Bone marrow (tissue), 2 donors: ENCODE measurements around the gene GRHL3.
"Not testable (repeated sequence)": the region's sequence is repeated elsewhere in the genome, so short reads cannot be mapped to it uniquely, and the experiment has no call there.

ENCODE experiments used
- DNase-seq, 2 donors: peaks; one replicate each; lab custom pipeline; 2025; lab: John Stamatoyannopoulos, UW

GRHL3 gene

DNA sequence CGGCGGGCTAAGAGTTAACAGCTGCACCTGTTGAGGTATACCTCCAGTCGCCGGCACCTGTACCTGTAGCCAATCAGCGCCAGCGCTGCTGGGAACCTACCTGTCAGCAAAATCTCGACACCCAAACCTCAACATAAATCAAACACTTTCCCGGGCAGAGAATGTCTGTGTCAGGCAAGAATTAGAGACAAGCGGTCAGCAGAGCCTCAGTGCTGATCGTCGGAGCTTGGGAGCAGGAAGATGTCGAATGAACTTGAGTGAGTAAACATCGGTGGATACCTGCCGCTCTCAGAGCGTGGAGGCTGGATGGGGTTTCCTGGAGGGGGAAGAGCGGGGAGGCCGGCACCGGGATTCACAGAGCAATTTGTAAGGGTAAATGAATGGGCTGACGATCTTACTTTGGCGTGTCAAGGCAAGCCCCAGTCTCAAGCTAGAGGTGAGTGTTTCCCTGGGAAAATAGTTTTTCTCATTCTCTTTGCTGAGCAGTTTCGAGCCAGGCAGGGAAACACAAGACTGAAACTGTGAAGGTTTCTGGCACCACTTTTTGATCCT lies at the start of gene GRHL3:
Gene GRHL3 (plus strand): TSS at position 46 of the 552 bp plus-strand sequence. CDS start 195 bp downstream, at position 241.
- DNase-seq, result no peak

DNA sequence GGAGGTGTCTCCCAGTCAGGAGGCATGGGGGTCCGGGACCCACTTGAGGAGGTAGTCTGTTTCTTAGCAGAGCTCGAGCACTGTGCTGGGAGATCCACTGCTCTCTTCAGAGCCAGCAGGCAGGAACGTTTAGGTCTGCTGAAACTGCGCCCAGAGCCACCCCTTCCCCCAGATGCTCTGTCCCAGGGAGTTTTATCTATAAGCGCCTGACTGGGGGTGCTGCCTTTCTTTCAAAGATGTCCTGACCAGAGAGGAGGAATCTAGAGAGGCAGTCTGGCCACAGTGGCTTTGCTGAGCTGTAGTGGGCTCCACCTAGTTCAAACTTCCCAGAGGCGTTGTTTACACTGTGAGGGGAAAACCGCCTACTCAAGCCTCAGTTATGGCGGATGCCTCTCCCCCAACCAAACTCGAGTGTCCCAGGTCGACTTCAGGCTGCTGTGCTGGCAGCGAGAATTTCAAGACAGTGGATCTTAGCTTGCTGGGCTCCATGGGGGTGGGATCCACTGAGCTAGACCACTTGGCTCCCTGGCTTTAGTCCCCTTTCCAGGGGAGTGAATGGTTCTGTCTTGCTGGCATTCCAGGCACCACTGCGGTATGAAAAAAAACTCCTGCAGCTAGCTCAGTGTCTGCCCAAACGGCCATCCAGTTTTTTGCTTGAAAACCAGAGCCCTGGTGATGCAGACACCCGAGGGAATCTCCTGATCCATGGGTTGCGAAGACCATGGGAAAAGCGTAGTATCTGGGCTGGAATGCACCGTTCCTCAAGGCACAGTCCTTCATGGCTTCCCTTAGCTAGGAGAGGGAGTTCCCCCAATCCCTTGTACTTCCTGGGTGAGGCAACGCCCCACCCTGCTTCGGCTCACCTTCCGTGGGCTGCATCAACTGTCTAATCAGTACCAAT lies 44.7 kb upstream of the GRHL3 start:
- DNase-seq, result not testable (repeated sequence)

DNA sequence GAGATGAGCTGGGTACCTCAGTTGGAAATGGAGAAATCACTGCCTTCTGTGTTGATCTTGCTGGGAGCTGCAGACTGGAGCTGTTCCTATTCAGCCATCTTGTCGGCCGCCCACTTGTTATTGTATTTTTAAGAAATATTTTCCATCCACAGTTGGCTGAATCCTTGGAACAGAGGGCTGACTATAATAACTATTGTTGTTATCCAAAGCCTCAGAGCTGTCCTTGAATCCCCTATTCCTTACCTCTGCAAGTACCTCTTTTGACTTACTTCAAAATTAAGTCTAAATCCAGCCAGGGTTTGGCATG lies 44.1 kb upstream of the GRHL3 start:
- no peak for DNase-seq

DNA sequence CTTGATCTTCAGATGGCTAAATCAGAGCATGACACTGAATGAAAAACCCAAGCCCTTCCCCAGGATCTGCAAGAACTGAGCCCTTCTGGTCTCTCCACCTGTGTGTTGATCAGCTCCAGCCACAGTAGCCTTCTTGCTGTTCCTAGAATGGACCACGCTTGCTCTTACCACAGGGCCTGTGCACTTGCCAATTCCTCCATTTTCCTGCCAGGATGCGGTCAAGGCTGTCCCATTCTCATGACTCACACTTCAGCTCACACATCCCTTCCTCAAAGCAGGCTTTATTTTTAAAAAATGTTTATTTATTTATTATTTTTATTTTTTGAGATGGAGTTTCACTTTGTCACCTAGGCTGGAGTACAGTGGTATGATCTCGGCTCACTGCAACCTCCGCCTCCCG lies 43.6 kb upstream of the GRHL3 start:
- DNase-seq, result no peak

DNA sequence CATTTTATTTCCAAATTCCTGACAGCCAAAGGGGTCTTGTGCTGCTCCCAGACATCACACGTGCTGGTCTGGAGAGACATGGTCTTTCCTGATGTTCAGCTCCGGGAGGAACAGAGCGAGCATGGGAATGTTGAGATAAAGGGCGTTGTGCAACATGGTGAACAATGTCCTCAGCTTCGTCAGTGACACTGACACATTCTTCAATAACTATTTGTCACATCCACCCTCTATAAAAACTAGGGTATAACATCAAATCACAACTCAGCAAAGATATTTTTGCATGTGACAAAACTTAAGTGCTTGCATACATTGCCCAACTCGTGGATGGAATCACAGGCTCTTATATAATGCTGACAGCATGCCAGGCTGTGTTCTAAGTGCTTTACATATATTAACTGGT lies 42.4 kb upstream of the GRHL3 start:
- no peak for DNase-seq

DNA sequence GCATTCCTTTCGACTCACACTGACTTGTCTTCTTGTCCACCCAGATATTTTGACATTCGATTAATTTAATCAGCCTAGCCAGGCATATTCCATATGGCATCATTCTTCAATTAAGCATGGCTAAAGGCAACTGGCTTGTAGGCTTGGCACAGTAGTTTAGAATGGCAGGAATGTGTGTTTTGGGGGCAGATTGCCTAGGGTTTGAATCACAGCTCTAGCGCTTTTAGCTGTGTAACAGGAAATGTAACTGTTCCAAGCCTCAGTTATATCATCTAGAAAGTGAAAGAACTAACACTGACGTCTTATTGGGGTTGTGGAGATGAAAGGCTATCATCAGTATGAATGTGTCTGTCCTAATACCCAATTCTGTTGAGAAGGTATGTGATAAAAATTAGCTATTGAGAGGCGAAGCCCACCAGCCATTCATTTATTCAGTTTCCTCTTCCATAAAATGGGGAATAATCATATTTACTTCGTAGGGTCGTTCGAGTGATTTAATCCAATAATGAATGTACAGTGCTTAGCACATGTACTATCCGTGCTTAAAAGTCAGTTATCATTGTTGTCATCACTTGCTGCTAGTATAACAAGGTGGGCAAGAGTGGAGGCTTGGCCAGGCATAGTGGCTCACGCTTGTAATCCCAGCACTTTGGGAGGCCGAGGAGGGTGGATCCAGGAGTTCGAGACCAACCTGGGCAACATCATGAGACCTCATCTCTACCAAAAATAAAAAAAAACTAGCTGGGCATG lies 41.6 kb upstream of the GRHL3 start:
- no peak for DNase-seq

DNA sequence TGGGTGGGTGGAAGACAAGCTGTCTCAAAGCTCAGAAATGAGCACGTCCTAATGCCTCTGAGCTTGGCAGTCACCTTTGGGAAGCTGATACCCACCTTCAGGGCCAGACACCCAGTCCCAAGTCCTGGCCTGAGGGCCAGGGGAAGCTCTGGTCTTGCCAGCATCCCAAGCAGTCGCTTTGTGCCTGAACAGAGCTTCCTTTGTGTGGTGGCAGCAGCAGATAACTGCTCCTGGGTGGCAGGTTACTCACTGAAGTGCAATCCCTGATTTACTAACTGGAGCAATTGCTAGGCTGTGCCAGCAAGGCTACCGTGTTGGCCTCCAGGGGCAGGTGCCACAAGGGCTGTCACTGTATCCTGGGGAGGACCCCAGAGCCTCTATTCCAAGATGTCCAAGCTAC lies 40.4 kb upstream of the GRHL3 start:
- DNase-seq, result no peak

DNA sequence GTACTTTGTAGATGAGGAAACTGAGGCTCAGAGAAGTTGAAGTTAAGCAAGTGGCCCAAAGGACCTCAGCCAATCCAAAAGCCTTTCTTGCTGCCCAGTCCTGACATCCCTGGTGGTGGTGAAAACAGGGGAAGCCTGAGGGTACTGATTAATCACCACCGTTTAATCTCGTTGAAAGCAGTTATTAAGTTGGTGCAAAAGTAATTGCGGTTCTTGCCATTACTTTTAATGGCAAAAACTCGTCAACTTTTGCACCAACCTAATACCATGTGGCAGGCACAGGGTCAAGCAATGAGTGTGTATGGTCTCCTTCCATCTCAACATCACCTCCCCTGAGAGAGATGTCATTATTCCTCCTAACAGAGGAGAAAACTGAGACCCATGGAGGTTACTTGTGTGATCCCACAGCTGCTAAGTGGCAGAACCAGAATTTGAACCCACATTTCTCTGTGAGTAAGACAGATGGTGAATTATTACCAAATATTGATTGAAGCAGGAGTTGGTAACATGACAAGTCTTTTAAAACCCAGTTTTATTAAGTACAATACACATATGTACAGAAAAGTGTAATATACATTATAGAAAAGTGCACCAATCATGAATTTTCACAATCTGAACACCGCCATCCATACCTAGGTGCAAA lies 39.4 kb upstream of the GRHL3 start:
- DNase-seq, result no peak

DNA sequence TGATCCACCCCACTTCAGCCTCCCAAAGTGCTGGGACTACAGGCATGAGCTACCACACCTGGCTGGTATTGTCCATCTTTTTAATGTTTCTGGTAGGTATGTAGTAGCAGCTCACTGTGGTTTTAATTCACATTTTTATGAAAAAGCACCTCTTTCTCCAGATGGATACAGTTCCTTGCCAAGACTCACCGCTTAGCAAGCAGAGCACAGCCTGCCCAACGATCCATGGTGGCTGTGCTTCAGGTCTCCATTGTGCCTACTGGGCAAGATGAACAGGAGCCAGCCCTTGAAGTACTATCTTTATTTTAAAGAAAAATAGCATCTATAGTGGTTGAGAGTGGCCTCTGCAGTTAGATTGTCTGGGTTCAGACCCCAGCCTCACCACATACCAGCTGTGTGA lies 37.6 kb upstream of the GRHL3 start:
- no peak for DNase-seq

DNA sequence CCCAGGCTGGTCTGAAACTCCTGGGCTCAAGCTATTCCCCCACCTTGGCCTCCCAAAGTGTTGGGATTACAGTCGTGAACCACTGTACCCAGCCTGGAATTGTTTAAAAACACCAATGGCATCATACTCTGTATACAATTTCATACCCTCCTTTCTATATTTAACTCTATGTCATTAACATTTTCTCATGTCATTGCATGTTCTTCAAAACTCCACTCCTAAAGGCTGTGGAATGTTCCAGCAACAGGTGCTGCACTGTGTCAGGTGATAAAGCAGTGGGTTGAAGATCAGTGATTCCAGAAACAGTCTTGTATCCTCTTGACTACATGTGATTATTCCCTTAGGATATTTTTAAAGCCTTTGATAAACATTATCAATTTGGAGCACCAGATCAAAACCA lies 36.7 kb upstream of the GRHL3 start:
- DNase-seq, result no peak

DNA sequence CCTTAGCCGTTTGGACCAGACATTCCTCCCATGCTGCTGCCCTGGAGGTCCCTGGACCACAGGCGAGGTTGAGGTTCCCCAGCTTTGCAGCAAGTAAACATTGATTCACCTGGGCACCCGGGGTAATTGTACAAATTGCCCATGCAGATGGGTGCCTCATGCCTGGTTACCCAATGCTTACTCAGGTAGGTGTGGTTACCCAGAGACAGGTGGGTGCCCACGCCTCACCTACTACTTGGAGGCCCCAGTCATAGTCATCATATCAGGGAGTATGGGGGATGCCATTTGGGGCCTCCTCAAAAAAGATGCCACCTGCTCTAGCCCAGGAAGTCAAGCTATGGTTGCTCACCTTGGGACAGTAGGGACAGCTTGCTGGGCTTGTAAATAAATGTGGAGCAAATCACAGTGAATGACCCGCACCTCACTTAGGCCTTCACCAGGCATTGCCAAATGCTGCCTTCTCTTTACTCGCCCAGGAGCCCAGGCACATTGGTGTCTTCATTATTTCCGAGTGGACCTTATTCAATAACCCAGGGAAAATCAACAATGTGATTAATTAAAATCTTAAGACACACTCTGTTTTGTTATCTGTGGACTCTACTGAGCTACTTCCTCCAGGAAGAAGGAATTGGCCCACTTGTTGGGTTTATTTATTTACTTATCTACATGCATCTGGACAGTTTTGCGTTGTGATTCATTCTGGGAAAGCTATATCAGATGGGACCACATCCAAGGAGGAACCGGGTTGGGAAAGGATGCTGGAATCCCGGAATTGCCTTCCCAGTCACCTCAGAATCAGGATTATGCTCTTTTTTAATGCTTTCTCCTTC lies 35.6 kb upstream of the GRHL3 start:
- DNase-seq, result no peak

DNA sequence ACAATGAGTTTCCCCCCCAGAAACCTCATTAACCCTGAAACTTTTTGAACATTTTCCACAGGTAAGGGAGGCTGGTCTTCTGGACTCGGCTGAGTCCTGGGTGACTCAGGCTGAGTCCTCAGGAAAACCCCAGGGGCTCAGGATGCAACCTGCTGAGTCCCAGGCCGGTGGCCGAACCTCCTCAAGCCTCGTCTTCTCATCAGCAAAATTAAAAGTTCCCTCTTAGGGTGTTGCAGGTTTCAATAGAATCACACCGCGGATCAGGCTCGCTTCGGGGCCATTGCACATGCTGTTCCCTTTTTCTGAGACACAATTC lies 35.0 kb upstream of the GRHL3 start:
- no peak for DNase-seq

DNA sequence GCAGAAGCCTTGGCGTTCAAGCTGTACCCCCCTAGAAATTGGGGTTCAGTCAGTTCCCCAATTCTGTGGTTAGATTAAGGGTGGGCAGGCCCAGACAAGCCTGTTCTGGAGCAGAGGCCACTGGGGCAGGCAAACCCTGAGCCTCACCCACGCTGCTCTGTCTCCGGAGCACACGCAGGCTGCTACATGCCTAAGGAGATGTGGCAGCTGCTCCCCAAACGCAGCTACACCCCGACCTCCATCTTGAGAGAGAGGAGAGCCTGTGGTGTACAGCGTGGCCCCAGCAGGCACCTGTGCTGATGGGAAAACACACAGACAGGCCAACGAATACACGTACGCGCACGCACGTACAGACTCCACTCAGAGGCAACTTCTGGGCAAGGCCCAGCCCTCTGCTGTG lies 33.9 kb upstream of the GRHL3 start:
- no peak for DNase-seq

DNA sequence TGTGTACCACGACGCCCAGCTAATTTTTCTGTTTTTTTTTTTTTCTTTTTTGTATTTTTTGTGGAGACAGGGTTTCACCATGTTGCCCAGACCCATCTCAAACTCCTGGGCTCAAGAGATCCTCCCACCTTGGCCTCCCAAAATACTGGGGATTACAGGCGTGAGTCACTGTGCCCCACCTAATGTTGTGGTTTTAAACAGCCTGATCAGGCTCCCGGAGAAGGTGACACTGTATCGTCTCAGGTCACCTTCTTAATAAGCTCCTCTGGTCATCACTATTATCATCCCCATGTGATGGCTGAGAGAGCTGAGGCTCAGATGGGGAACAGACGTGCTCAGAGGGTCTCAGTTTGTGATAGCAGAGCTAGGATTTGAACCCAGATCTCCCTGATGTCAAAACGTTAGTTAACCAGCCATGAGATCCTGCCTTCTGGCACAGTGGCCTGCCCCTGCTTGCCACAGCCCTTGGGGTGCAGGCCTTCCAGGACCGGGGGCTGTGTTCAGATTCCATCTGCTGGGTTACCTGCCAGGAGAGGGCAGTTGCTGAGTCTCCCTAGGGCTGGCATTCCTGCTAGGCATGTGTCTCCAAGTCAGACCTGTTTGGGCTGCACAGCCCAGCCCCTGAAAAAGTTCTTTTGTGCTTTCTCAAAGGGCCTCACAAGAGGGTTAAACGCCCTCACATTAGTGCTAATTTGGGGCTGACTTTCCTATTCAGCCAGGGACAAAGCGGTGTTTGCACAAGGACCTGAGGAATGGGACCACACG lies 32.7 kb upstream of the GRHL3 start:
- no peak for DNase-seq

DNA sequence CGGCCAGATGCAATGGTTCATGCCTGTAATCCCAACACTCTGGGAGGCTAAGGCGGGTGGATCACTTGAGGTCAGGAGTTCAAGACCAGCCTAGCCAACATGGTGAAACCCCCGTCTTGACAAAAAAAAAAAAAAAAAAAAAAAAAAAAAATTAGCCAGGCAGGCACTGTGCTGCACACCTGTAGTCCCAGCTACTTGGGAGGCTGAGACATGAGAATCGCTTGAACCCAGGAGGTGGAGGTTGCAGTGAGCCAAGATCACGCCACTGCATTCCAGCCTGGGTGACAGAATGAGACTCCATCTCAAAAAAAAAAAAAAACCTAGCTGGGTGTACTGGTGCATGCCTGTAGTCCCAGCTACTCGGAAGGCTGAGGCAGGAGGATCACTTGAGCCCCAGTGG lies 31.4 kb upstream of the GRHL3 start:
- DNase-seq, result not testable (repeated sequence)

DNA sequence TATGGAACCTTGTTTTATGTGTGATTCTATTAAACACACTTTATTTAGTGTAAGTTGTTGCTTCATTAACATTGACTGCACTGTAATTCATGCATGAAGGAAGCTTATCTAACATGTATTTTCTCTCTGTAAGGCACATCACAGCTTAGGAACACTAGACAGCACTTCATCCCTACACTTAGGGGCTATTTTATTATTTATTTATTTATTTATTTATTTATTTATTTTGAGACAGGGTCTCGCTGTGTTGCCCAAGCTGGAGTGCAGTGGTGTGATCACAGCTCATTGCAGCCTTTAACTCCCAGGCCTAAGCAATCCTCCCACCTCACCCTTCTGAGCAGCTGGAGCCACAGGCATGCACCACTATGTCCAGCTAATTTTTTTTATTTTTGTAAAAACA lies 30.7 kb upstream of the GRHL3 start:
- no peak for DNase-seq

DNA sequence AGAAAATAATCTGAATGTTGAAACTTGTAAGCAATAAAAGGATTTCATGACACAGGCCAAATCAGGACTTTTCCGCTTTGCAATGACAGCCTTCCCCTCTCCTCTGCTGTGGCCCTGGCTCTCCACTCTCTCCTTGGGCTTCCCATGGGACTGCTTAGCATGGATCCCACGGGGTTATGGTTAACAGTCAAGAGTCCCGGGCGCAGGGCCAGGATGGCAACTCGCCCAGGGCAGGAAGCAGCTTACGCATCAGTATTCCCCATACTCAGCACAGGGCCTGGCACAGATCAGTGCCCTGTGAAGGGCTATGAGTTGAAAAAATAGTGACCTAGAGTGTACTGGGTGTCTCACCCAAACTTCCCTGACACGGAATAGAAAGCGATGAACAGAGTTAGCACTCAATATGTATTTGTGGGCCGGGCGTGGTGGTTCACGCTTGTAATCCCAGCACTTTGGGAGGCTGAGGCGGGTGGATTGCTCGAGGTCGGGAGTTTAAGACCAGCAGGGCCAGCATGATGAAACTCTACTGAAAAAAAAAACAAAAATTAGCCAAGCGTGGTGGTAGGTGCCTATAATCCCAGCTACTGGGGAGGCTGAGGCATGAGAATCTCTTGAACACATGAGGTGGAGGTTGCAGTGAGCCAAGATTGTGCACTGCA lies 29.1 kb upstream of the GRHL3 start:
- no peak for DNase-seq

DNA sequence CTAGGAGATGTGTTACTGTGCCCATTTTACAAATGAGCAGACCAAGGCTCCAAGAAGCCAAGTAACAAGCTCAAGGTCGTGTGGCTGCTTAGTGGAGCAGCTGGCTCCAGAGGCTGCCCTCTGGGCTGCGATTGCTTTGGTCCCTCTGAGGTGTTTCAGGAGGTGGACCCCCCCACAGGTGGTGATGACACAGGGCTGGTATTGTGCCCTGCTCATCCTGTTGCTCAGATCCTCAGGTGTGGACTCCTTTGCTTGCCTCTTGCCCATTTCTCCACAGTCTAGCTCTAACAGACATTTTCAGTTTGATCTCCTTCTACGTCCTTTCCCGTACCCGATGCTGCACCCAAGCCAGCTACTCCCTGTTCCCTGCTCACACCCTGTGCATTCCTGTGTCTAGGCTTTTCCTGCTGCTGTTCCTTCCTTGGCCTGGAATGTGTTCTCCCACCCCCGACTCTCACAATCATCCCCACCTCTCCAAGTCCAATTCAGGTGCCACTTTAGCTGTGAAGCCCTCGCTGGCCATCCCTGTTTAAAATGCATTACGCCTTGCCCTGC lies 28.1 kb upstream of the GRHL3 start:
- no peak for DNase-seq

DNA sequence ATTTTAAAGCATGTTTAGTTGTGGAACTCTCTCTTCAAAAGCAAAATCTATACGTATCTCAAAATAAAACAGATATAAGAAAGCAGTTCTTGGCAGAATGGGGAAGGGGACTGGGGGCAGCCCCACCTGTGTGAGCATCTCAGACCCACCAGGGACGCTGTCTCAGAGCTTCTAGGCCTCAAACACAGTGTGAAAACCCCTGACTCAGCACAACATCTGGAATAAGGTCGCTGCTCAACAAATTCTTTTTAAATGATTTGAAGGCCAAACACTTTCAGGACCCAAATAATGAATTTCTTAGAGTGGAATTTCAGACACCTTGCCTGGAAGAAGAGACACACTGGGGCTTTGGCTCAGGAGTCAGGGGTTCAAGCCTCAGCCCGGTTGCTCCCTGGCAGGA lies 27.1 kb upstream of the GRHL3 start:
- DNase-seq, result no peak

DNA sequence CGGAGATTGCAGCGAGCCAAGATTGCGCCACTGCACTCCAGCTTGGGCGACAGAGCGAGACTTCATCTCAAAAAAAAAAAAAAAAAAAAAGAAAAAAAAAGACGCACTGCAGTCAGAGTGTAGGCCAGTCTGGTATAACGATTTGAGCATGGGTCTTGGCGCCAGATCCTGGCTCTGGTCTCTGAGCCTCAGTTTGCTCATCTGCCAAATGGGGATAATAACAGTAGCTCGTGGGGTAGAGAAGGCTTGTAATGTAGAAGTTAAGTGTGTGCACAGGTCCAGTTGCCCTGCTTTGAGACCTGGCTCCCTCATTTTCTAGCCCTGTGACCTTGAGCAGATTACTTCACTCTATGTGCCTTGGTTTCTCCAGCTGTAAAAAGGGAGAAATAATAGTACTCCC lies 26.3 kb upstream of the GRHL3 start:
- no peak for DNase-seq
